ENCODE measurements around the gene SLFNL1. TPM values are rescaled to one million over a fixed set of nuclear protein-coding genes. Genes with fewer than 3 reads are reported as not detected.

Gene SLFNL1
- total and polyA plus RNA-seq, 9 donors: 0.05 to 1.2 (median 0.62) TPM

DNA sequence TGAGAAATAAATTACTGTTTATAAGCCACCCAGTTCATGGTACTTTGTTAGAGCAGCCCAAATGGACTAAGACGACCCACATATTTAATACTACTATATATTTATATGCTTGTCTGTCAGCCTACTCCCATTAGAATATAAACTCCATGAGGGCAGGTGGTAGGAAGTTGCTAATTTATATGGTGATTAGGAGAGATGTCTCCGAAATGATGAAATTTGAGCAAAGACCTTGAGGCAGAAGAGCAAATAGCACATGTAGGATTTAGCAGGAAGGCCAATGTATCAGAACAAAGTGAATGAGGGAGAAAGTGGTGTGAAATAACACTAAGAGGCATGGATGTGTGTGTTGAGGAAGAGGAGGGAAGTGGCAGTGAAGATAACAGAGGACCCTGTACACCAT lies 10.6 kb upstream of the SLFNL1 start:
- H3K4me1 ChIP-seq (ENCODE audit: insufficient read depth): no peaks in the 10 kb centered on the region
- WGBS, 3 donors: 71 to 100% (median 72%) methylated on average over 2 of the region's 2 CpGs
- no peaks in the 10 kb centered on the region for H3K36me3 ChIP-seq
- no peak overlapping the region for H3K4me3 ChIP-seq
- intact Hi-C loops (cut with DNase I): loop anchor here in 1 of 4 donors (10.0 kb wide), 1 partner anchor 213 kb away; the partner anchor contains the start of gene SCMH1
- no peak overlapping the region for H3K27ac ChIP-seq
- no peak for DNase-seq
- H3K27me3 ChIP-seq: no peaks in the 10 kb centered on the region
- TF ChIP-seq POLR2A (IDR thresholded peaks at IDR 0.05) (no peak), EP300 (IDR thresholded peaks at IDR 0.05) (no peak)
- TF ChIP-seq, protein P1, sequence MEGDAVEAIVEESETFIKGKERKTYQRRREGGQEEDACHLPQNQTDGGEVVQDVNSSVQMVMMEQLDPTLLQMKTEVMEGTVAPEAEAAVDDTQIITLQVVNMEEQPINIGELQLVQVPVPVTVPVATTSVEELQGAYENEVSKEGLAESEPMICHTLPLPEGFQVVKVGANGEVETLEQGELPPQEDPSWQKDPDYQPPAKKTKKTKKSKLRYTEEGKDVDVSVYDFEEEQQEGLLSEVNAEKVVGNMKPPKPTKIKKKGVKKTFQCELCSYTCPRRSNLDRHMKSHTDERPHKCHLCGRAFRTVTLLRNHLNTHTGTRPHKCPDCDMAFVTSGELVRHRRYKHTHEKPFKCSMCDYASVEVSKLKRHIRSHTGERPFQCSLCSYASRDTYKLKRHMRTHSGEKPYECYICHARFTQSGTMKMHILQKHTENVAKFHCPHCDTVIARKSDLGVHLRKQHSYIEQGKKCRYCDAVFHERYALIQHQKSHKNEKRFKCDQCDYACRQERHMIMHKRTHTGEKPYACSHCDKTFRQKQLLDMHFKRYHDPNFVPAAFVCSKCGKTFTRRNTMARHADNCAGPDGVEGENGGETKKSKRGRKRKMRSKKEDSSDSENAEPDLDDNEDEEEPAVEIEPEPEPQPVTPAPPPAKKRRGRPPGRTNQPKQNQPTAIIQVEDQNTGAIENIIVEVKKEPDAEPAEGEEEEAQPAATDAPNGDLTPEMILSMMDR (IDR thresholded peaks at IDR 0.05): no peak
- no peaks in the 10 kb centered on the region for H3K9me3 ChIP-seq

DNA sequence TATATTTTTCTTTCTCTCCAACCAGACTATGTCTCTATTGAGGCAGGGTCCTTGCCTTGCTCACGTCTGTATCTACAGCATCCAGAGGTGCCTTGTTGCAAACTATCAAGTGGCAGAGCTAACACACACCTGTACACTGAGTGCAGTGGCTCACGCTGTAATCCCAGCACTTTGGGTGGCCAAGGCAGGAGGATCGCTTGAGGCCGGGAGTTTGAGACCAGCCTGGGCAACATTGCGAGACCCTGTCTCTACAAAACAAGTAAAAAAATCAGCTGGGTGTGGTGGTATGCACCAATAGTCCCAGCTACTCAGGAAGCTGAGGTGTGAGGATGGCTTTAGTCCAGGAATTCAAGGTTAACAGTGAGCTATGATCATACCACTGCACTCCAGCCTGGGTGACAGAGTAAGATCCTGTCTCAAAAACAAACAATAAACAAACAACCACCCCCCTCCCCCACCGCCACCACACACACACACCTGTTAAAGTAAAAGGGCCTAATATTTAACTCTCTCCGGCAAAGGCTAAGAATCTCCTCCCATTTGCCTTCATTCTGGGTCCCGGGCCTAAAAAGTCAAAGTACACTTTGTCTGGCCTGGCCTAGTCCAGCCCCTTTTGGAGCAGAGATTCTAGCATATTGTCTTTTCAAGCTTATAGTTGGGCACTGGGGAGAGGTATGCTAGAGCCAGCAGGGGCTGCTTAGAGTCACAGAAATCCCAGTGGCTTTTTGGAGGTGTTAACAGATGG lies 9.5 kb upstream of the SLFNL1 start:
- TF ChIP-seq EP300 (IDR thresholded peaks at IDR 0.05) (no peak), POLR2A (IDR thresholded peaks at IDR 0.05) (no peak)
- TF ChIP-seq, protein P1 (IDR thresholded peaks at IDR 0.05): no peak
- no peaks in the 10 kb centered on the region for H3K4me1 ChIP-seq (ENCODE audit: insufficient read depth)
- H3K4me3 ChIP-seq: no peak overlapping the region
- intact Hi-C loops (cut with DNase I): loop anchor here in 1 of 4 donors (10.0 kb wide), 1 partner anchor 214 kb away; the partner anchor contains the start of gene SCMH1
- no peaks in the 10 kb centered on the region for H3K36me3 ChIP-seq
- no peak for DNase-seq
- 89 to 93% (median 90%) methylated on average over 8 of the region's 8 CpGs for WGBS, 3 donors
- H3K9me3 ChIP-seq: no peaks in the 10 kb centered on the region
- H3K27ac ChIP-seq: no peak overlapping the region
- no peaks in the 10 kb centered on the region for H3K27me3 ChIP-seq

DNA sequence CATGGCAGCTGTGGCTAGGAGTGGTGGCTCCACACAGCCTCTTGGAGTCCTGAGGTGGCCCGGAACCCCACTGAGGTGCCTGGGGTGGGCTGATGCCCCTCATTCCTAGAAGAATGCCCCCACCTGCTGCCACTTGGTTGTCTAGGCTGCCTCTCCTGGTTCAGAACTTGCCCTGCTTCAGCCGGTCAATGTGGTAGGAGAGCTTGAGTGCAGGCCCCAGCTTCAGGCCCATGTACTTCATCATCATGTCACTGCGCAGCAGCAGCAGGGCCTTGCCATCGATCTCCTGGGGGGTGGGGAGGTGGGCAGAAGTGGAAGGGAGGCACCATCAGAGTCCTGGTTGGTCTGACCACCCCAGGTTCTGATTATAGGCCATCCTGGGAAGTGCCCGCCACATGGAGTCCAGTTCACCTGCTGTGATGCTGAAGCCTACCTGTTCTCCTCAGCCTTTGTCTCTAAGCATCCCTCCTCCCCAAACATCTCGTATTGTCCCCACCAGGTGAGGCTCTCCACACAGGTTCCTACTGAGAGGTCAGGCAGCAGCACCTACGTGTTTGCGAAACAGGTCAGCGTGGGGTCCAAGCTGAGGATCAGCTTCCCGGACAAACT lies 6.6 kb upstream of the SLFNL1 start:
- DNase-seq: no peak
- H3K4me1 ChIP-seq (ENCODE audit: insufficient read depth): no peaks in the 10 kb centered on the region
- no peak for TF ChIP-seq POLR2A (IDR thresholded peaks at IDR 0.05)
- no peak for TF ChIP-seq EP300 (IDR thresholded peaks at IDR 0.05)
- TF ChIP-seq, protein P1 (IDR thresholded peaks at IDR 0.05): no peak
- intact Hi-C loops (cut with DNase I): no loop called here
- H3K27ac ChIP-seq: no peak overlapping the region
- H3K36me3 ChIP-seq: no peaks in the 10 kb centered on the region
- H3K9me3 ChIP-seq: no peaks in the 10 kb centered on the region
- H3K27me3 ChIP-seq: no peaks in the 10 kb centered on the region
- 94 to 96% (median 95%) methylated on average over 10 of the region's 10 CpGs for WGBS, 3 donors
- no peak overlapping the region for H3K4me3 ChIP-seq

DNA sequence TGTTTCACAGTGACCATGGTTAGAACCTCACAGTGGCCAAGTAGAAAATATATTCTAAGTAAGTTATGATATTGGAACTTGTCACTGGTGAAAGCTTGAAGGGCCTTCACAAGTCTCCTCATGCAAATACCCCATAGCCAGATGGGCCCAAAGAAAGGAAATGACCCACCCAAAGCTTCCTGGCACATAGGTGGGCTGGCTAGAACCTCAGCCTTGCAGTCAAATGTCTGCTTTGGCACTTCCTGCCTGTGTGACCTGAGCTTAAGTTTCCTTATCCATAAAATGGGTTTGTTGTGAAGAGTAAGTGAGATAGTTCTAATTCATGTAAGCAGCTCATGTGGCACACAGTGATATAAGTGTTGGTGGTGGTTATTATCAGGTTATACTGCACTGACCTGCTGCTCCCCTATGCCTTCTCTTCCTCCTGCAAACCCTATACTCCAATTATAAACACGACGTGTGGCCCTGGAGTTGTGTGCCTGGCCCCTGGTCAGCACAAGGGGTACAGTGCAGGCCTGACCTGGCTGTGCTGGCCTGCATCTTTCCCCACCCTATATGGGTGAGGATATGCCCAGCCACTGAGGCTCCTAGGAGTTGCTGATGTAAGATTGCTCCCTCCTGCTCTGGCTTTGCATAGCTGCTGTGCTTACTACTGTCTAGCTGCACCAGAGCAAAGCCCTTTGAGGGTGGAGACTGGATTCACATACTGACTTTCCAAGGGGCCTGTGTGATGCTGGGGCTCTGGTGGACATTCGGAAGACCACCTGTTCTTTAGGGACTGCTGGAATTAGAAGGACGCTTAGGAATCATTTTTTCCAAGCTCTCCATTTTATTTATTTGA lies 4.7 kb upstream of the SLFNL1 start:
- WGBS, 3 donors: 92 to 95% (median 95%) methylated on average over 4 of the region's 4 CpGs

More for the DNA sequence above, 4.7 kb upstream of the SLFNL1 start:
- H3K9me3 ChIP-seq: no peaks in the 10 kb centered on the region
- no peak for DNase-seq
- no peaks in the 10 kb centered on the region for H3K36me3 ChIP-seq
- no peaks in the 10 kb centered on the region for H3K27me3 ChIP-seq
- peaks cover 5% of the 10 kb centered on the region for H3K4me1 ChIP-seq (ENCODE audit: insufficient read depth)
- no peak overlapping the region for H3K4me3 ChIP-seq
- TF ChIP-seq, protein P1 (IDR thresholded peaks at IDR 0.05): no peak
- no peak for TF ChIP-seq EP300 (IDR thresholded peaks at IDR 0.05)
- no peak for TF ChIP-seq POLR2A (IDR thresholded peaks at IDR 0.05)
- no peak overlapping the region for H3K27ac ChIP-seq
- intact Hi-C loops (cut with DNase I): no loop called here
